ENCODE data around the gene AMOTL1.

AMOTL1 gene

DNA sequence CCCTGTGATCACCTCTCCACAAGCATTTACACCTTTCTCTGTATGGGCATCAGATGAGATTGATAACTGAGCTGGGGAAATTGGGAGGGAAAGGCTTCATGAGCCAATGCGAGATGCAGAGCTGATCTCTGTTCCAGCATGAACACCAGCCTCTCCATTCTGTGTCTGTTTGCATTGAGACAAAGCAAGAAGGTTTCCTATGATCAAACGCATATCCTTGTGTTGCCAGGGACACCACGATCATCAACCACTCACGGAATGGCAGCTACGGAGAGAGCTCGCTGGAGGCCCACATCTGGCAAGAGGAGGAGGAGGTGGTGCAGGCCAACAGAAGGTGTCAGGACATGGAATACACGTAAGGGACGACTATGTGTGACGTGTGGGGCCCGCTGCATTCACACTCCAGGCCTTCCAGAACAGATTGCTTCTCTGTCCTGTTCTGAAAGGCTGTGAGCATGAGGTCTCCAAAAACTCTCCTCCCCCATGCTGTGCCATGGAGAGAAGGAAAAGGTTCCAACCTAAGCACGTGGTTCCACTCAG lies 96.4 kb downstream of the AMOTL1 start:
- H3K27me3 ChIP-seq (replicated peaks; ENCODE audit: control insufficient read depth, insufficient read depth, low read length) = no peaks in the 10 kb centered on the region; the same call in 1 of the 2 replicates
- no peak for TF ChIP-seq CTCF (IDR thresholded peaks at IDR 0.05; ENCODE audit: insufficient read depth, low read length, poor library complexity, severe bottlenecking)
- no peaks in the 10 kb centered on the region for H3K36me3 ChIP-seq (ENCODE audit: control insufficient read depth, insufficient read depth, low read length)

DNA sequence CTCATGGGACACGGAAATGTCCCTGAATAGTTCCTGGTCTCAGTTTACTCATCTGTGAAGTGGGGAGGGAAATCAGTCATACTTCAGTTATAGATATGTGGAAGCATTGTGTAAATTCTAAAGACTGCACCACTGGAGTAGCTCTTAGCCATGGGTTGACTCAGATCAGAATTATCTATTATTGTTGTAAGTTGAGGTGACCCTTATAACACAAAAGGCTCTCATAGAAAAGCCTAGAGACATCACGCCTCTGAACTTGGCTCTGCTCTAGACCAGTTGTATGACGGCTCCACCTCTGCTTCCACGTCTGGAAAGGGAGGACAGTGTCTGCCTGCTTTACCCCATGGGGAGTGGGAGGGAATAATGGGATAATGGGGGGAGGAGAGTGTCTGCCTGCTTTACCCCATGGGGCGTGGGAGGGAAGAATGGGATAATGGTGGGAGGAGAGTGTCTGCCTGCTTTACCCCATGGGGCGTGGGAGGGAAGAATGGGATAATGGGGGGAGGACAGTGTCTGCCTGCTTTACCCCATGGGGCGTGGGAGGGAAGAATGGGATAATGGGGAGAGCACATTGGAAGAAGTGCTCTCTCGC lies 98.2 kb downstream of the AMOTL1 start:
- no peaks in the 10 kb centered on the region; the same call in 1 of the 2 replicates for H3K27me3 ChIP-seq (replicated peaks; ENCODE audit: control insufficient read depth, insufficient read depth, low read length)
- H3K4me3 ChIP-seq (replicated peaks; ENCODE audit: low read depth, low read length) = no peak overlapping the region
- no peak for TF ChIP-seq CTCF (IDR thresholded peaks at IDR 0.05; ENCODE audit: insufficient read depth, low read length, poor library complexity, severe bottlenecking)
- H3K36me3 ChIP-seq (ENCODE audit: control insufficient read depth, insufficient read depth, low read length) = no peaks in the 10 kb centered on the region
- no peak for DNase-seq (ENCODE audit: extremely low read depth, insufficient read length)

More for the DNA sequence above, 96.4 kb downstream of the AMOTL1 start:
- DNase-seq (ENCODE audit: extremely low read depth, insufficient read length) = no peak
- H3K4me3 ChIP-seq (replicated peaks; ENCODE audit: low read depth, low read length) = no peak overlapping the region

DNA sequence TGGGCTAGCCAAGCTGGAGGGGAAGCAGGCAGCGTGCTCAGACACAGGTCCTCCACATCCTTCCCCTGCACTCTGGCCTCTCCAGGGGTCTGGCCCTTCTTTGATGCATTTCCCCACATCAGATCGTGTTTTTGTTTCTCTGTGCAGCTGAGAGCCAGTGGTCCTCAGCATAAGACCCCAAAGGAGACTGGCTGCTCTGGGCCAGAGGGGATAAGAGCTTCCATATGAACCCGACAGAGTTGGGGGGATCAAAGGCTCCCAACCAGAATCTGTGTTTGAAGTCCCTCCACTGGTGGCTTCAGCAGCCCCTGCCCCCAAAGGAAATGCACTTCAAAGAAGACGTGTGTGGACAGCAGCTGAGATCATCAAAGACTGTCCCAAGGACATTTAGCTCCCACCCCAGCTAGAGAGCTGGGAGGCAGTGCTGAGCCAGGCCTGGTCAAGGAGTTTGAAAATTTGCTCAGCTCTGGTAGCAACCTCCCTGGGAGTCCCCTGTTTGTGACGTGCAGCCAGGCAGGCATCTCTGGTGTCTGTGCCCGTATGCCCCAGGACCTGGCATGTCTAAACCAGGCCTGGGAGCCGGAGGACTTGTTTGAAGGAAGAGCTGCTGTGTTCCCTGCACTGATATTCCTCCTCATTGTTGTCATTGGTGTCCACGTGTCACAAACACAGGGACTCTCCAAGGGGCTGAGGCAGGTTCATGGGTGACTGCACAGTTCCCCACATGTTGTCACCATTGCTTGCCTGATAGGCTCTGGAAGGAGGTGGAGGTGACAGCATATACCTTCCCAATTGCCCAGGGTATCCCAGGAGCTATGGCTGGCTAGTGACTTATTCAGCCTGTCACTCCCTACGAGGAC lies 99.0 kb downstream of the AMOTL1 start:
- TF ChIP-seq CTCF (IDR thresholded peaks at IDR 0.05; ENCODE audit: insufficient read depth, low read length, poor library complexity, severe bottlenecking) = no peak
- no peaks in the 10 kb centered on the region; the same call in 1 of the 2 replicates for H3K27me3 ChIP-seq (replicated peaks; ENCODE audit: control insufficient read depth, insufficient read depth, low read length)
- H3K4me3 ChIP-seq (replicated peaks; ENCODE audit: low read depth, low read length) = no peak overlapping the region
- no peaks in the 10 kb centered on the region for H3K36me3 ChIP-seq (ENCODE audit: control insufficient read depth, insufficient read depth, low read length)
- no peak for DNase-seq (ENCODE audit: extremely low read depth, insufficient read length)

DNA sequence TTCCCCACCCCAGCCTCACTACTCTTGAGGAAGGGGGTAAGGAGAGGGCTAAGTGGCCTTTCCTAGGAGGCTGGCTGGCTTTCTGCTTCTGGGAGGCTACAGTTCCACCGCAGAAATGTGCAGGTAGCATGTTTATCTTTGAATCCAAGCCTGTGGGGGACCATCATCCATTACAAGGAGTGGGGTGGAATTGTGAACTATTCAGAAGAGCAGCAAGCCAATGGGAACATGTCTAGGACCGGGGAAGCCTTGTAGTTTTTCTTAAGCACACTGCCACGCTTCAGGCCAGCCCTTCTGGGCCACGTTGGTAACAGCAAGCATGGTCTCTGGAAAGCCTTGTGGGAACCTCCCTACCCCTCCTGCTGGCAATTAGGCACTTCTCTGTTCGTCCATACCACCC lies 100.3 kb downstream of the AMOTL1 start:
- no peak for DNase-seq (ENCODE audit: extremely low read depth, insufficient read length)
- Histone ChIP-seq H3K27me3 (replicated peaks; ENCODE audit: control insufficient read depth, insufficient read depth, low read length) (no peaks in the 10 kb centered on the region; the same call in 1 of the 2 replicates), H3K36me3 (ENCODE audit: control insufficient read depth, insufficient read depth, low read length) (no peaks in the 10 kb centered on the region), H3K4me3 (replicated peaks; ENCODE audit: low read depth, low read length) (no peak overlapping the region)
- no peak for TF ChIP-seq CTCF (IDR thresholded peaks at IDR 0.05; ENCODE audit: insufficient read depth, low read length, poor library complexity, severe bottlenecking)

GRCh38 chr11:94869186-94869585 lies 101.0 kb downstream of the AMOTL1 start:
- DNase-seq (ENCODE audit: extremely low read depth, insufficient read length) = no peak
- H3K36me3 ChIP-seq (ENCODE audit: control insufficient read depth, insufficient read depth, low read length) = no peaks in the 10 kb centered on the region
- TF ChIP-seq CTCF (IDR thresholded peaks at IDR 0.05; ENCODE audit: insufficient read depth, low read length, poor library complexity, severe bottlenecking) = no peak

More at GRCh38 chr11:94869186-94869585, 101.0 kb downstream of the AMOTL1 start:
- Histone ChIP-seq H3K4me3 (replicated peaks; ENCODE audit: low read depth, low read length) (no peak overlapping the region), H3K27me3 (replicated peaks; ENCODE audit: control insufficient read depth, insufficient read depth, low read length) (no peaks in the 10 kb centered on the region; the same call in 1 of the 2 replicates)

All from GM06990 (cell line).